ENCODE measurements around the gene ADCY3. TPM values are rescaled to one million over a fixed set of nuclear protein-coding genes. Genes with fewer than 3 reads are reported as not detected.

The ADCY3 gene
- total RNA-seq, 2 experiments from 2014 or later = 46.3 to 47.9 TPM

DNA sequence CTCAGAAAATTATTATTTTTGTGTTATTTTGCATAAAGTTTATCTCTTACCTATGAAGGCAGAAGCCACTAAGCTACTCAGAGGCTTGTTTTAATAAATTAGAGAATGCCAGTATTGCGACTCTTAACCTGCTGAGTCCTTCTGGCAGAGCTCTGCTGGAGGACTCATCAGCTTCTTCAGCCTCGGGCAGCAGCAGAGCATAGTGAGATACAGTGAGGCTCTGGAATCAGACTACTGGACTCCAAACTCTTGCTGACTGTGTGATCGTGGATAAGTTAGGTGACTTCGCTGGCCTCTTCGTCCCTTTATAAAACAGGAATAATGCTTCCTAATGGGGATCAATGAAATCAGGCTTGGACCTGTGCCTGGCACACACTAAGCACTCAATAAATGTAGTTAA lies 128.6 kb downstream of the ADCY3 start:
- intact Hi-C loops (cut with micrococcal nuclease) = loop anchor here (10.0 kb wide), 1 partner anchor 217 kb away; no protein-coding TSS in a partner anchor
- no peak for TF ChIP-seq CTCF (IDR thresholded peaks at IDR 0.05)
- Mint-ChIP-seq H3K36me3 (ENCODE audit: low read depth) (peaks cover 31% of the 10 kb centered on the region), H3K4me3 (no peak overlapping the region), H3K9me3 (no peaks in the 10 kb centered on the region), H3K27ac (no peak overlapping the region), H3K4me1 (ENCODE audit: low read depth) (peaks cover 18% of the 10 kb centered on the region), H3K27me3 (no peaks in the 10 kb centered on the region)
- POLR2A ChIA-PET = interaction anchor here (1.7 kb wide), 1 partner anchor 12 kb away, joined by 3 read pairs; no protein-coding TSS in a partner anchor
- CTCF ChIA-PET = interaction anchor here (0.6 to 1.5 kb wide), 5 partner anchors 13 to 381 kb away, joined by 3 to 4 read pairs (median 3); no protein-coding TSS in a partner anchor
- ATAC-seq = no peak
- no peak for DNase-seq

DNA sequence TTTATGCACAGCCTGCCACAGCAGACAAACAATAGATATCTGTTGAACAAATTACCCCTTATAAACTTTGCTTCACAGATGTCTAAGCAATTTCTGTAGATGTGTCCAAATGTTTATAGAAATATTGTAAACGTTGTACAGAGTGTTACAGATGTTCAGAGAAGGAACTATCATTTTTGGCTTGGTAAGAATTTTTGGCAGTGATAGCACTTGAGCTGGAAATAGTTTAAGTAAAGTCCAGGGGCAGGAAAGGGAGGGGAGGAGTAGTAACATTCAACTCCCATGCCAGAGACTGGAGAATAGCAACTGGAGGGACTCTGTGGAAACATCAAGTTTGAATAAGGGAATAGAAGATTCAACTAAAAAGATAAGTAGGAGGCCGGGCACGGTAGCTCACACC lies 131.2 kb downstream of the ADCY3 start:
- DNase-seq (no peak), ATAC-seq (no peak)
- Mint-ChIP-seq H3K36me3 (ENCODE audit: low read depth) (peaks cover 9% of the 10 kb centered on the region), H3K4me1 (ENCODE audit: low read depth) (peaks cover 8% of the 10 kb centered on the region), H3K4me3 (no peak overlapping the region), H3K27me3 (peaks cover 2% of the 10 kb centered on the region), H3K9me3 (no peaks in the 10 kb centered on the region), H3K27ac (no peak overlapping the region)
- TF ChIP-seq CTCF (IDR thresholded peaks at IDR 0.05) = no peak
- intact Hi-C loops (cut with micrococcal nuclease) = no loop called here
- ChIA-PET CTCF (no interaction called here), POLR2A (no interaction called here)

- CTCF ChIA-PET = no interaction called here
- Mint-ChIP-seq H3K4me3 (no peak overlapping the region), H3K36me3 (ENCODE audit: low read depth) (peaks cover 5% of the 10 kb centered on the region), H3K27ac (no peak overlapping the region), H3K27me3 (peaks cover 2% of the 10 kb centered on the region), H3K4me1 (ENCODE audit: low read depth) (peaks cover 8% of the 10 kb centered on the region), H3K9me3 (no peaks in the 10 kb centered on the region)
- no peak for TF ChIP-seq CTCF (IDR thresholded peaks at IDR 0.05)
- ATAC-seq = no peak
- POLR2A ChIA-PET = no interaction called here
- intact Hi-C loops (cut with micrococcal nuclease) = no loop called here
- DNase-seq = no peak
Measured at GRCh38 chr2:24787532-24787931, 132.5 kb downstream of the ADCY3 start.

DNA sequence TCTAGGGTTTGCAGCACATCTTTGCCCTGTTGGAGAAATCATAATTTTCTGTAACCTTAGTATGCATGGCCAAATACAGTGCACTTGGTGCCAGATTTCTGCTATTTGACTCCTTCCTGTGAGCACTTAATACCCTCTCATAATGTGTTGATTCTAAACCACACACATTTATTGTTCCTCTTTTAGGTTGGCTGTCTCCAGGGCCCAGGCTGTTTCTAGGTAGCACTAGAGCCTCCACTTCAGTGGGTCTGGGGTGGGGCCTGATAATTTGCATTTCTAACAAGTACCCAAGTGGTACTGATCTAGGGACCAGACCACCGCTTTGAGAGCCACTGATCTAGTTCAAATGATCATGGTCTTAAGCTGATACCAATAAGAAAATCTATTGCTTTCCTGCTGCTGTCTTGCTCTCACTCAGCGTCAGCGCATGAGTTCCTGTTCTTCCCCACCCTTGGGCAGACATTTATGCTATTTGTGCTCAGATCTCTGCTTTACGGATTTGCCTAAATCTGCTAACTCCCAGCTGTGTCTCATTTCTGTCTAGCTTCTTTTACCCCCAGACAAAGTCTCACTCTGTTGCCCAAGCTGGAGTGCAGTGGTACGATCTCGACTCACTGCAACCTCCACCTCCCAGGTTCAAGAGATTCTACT lies 134.2 kb downstream of the ADCY3 start:
- peaks cover 1% of the 10 kb centered on the region for H3K4me1 Mint-ChIP-seq (ENCODE audit: low read depth)
- peaks cover 5% of the 10 kb centered on the region for H3K36me3 Mint-ChIP-seq (ENCODE audit: low read depth)
- no peak for TF ChIP-seq CTCF (IDR thresholded peaks at IDR 0.05)
- H3K27me3 Mint-ChIP-seq = peaks cover 3% of the 10 kb centered on the region
- no peak overlapping the region for H3K4me3 Mint-ChIP-seq
- ChIA-PET CTCF (interaction anchor here (0.7 kb wide), 1 partner anchor 363 kb away, joined by 3 read pairs; no protein-coding TSS in a partner anchor), POLR2A (interaction anchor here (0.6 kb wide), 1 partner anchor 977 kb away, joined by 3 read pairs; no protein-coding TSS in a partner anchor)
- ATAC-seq (no peak), DNase-seq (no peak)
- H3K9me3 Mint-ChIP-seq = no peaks in the 10 kb centered on the region
- H3K27ac Mint-ChIP-seq = no peak overlapping the region
- intact Hi-C loops (cut with micrococcal nuclease) = no loop called here

DNA sequence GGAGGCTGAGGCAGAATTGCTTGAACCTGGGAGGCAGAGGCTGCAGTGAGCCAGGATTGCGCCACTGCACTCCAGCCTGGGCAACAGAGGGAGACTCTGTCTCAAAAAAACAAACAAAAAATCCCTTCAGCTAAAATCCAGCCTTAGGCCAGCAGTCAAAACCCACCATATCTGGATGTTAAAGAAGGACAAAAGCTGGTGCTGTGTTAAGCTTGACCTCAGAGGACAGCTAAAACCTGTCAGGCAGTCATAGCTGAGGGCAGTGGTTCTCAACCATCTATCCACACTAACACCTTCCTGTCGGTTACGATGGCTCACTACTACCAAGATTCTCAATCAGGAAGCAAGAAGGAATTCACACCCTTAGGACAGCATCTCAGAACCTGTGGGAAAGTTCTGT lies 136.4 kb downstream of the ADCY3 start:
- no peak overlapping the region for H3K27ac Mint-ChIP-seq
- no peak overlapping the region for H3K4me3 Mint-ChIP-seq
- intact Hi-C loops (cut with micrococcal nuclease) = no loop called here
- TF ChIP-seq CTCF (IDR thresholded peaks at IDR 0.05) = no peak
- H3K4me1 Mint-ChIP-seq (ENCODE audit: low read depth) = no peaks in the 10 kb centered on the region
- ChIA-PET POLR2A (no interaction called here), CTCF (interaction anchor here (1.0 kb wide), 1 partner anchor 29 kb away, joined by 3 read pairs; no protein-coding TSS in a partner anchor)
- ATAC-seq = no peak
- DNase-seq = no peak
- H3K36me3 Mint-ChIP-seq (ENCODE audit: low read depth) = no peaks in the 10 kb centered on the region
- H3K9me3 Mint-ChIP-seq = no peaks in the 10 kb centered on the region
- peaks cover 3% of the 10 kb centered on the region for H3K27me3 Mint-ChIP-seq
